H1 (cell line): ENCODE measurements around the gene JAG2. TPM values are rescaled to one million over a fixed set of nuclear protein-coding genes. Genes with fewer than 3 reads are reported as not detected.

Source experiments
- CREB1 ChIP-seq: IDR thresholded peaks from 2 replicates; pipeline ENCODE4 v1.6.1; 2012; ENCODE audit warnings: inconsistent platforms
- CTCF ChIP-seq, 3 experiments: IDR thresholded peaks; 1 replicate in 2 of 3; 2 replicates in 1 of 3; pipeline versions ENCODE4 v1.5.1 to v1.6.1; 2011; ENCODE audit warnings: low read length in 3 of 3, mild to moderate bottlenecking in 3 of 3, inconsistent platforms in 2 of 3, low read depth in 1 of 3, moderate library complexity in 1 of 3; ENCODE audit not compliant: insufficient read depth in 1 of 3; ENCODE audit errors: control extremely low read depth in 1 of 3
- HDAC6 ChIP-seq: IDR thresholded peaks from one replicate; pipeline ENCODE4 v1.7.1; 2012; ENCODE audit warnings: low read depth, mild to moderate bottlenecking, inconsistent platforms, low read length, moderate library complexity
- RFX5 ChIP-seq: IDR thresholded peaks from 2 replicates; pipeline ENCODE4 v1.6.1; 2011; ENCODE audit warnings: low read depth, low read length, improper control_type of control experiment, borderline replicate concordance
- SUZ12 ChIP-seq: fragments of 200-600 bp; sonication (generic); IDR thresholded peaks from 2 replicates; pipeline ENCODE4 v1.6.1; 2012; ENCODE audit warnings: mild to moderate bottlenecking, inconsistent platforms, low read length, moderate library complexity, mixed read lengths
- YY1 ChIP-seq: IDR thresholded peaks from 2 replicates; pipeline ENCODE4 v1.6.1; 2011; ENCODE audit warnings: low read depth, mild to moderate bottlenecking, low read length
- polyA plus RNA-seq, 7 experiments: library from polyadenylated mRNA; depleted of rRNA in 3 of 7; stranded (reverse) in 5 of 7; unstranded in 2 of 7; fragments of >200 nt in 5 of 7; fragments of 200-250 nt in 2 of 7; gene quantifications; 1 replicate in 5 of 7; 2 replicates in 1 of 7; 4 replicates in 1 of 7; pipeline versions ENCODE4 v1.2.1 to v1.2.3, GENCODE V29; 2011 to 2013; ENCODE audit warnings: missing spikeins in 2 of 7, mixed read lengths in 2 of 7
- total RNA-seq: library from RNA; stranded (reverse); fragmentation: NEBNext Ultra II Directional; extraction: Animal tissue kit (Norgen Biotek cat#: 25700); gene quantifications from 2 replicates; pipeline ENCODE4 v1.2.1, GENCODE V29; 2021

The JAG2 gene
- total and polyA plus RNA-seq, 2 of the 8 experiments (the other 6 are each of a cell fraction or from before 2014, with no cell fraction given), result 2.8 to 6.2 TPM

- TF ChIP-seq YY1 (no peak), CTCF (IDR thresholded peaks at IDR 0.05; ENCODE audit: control extremely low read depth in 1 of 3, insufficient read depth in 1 of 3, low read depth in 1 of 3, low read length in 3 of 3) (peak in 2 of 3 experiments; percentile 25 to 47; a peak in 3 of 4 replicates), SUZ12 (peak; percentile 55; the same call in 1 of the 2 replicates), HDAC6 (no peak), RFX5 (no peak), CREB1 (no peak)
Observed at GRCh38 chr14:105167303-105168092, 1.1 kb downstream of the JAG2 start (continued).
